Loucy (cell line): Measurements from ENCODE around the gene PDE6B.

Experiments
- H2AFZ ChIP-seq: fragments of 200-600 bp; sonication (generic); 2 replicates; pipeline ENCODE4 v1.6.0; 2016; ENCODE audit warnings: antibody characterized with exemption, mild to moderate bottlenecking, low read length, moderate library complexity
- H3F3A ChIP-seq: fragments of 200-600 bp; 2 replicates; pipeline ENCODE4 v1.6.0; 2016; ENCODE audit warnings: antibody characterized with exemption, low read depth, mild to moderate bottlenecking
- H3K27me3 ChIP-seq: fragments of 200-600 bp; sonication (generic); 2 replicates; pipeline ENCODE4 v1.6.1; 2014; ENCODE audit warnings: low read length, mild to moderate bottlenecking; ENCODE audit not compliant: insufficient read depth, poor library complexity, severe bottlenecking
- H3K36me3 ChIP-seq: fragments of 200-600 bp; sonication (generic); 2 replicates; pipeline ENCODE4 v1.6.1; 2016; ENCODE audit warnings: low read length; ENCODE audit not compliant: insufficient read depth
- H3K4me1 ChIP-seq: fragments of 200-600 bp; sonication (generic); 2 replicates; pipeline ENCODE4 v1.5.1; 2014; ENCODE audit warnings: low read length, mild to moderate bottlenecking; ENCODE audit not compliant: insufficient read depth, poor library complexity, severe bottlenecking
- H3K4me2 ChIP-seq: fragments of 200-600 bp; sonication (generic); 2 replicates; pipeline ENCODE4 v1.6.0; 2014; ENCODE audit warnings: antibody characterized with exemption, low read length, low read depth, mild to moderate bottlenecking; ENCODE audit not compliant: poor library complexity, severe bottlenecking
- H3K4me3 ChIP-seq: fragments of 200-600 bp; sonication (generic); 2 replicates; pipeline ENCODE4 v1.5.1; 2014; ENCODE audit warnings: low read length, mild to moderate bottlenecking, mixed read lengths; ENCODE audit not compliant: poor library complexity, severe bottlenecking
- H3K79me2 ChIP-seq: fragments of 200-600 bp; sonication (generic); 2 replicates; pipeline ENCODE4 v1.6.1; 2014; ENCODE audit warnings: low read length; ENCODE audit not compliant: insufficient read depth
- H3K9ac ChIP-seq: fragments of 200-600 bp; sonication (generic); 2 replicates; pipeline ENCODE4 v1.6.0; 2014; ENCODE audit warnings: mild to moderate bottlenecking, low read depth, low read length, moderate library complexity; ENCODE audit not compliant: poor library complexity, severe bottlenecking
- H3K9me2 ChIP-seq: fragments of 200-600 bp; sonication (generic); replicated peaks from 2 replicates; pipeline ENCODE4 v1.6.1; 2016; ENCODE audit warnings: low read depth, low read length, mixed read lengths
- H3K9me3 ChIP-seq: fragments of 200-600 bp; sonication (generic); 2 replicates; pipeline ENCODE4 v1.6.1; 2014; ENCODE audit warnings: mild to moderate bottlenecking, antibody characterized with exemption, low read length, low read depth; ENCODE audit not compliant: insufficient read depth
- H4K20me1 ChIP-seq: fragments of 200-600 bp; sonication (generic); 2 replicates; pipeline ENCODE4 v1.6.0; 2014; ENCODE audit warnings: antibody characterized with exemption, low read length, mild to moderate bottlenecking; ENCODE audit not compliant: insufficient read depth, poor library complexity, severe bottlenecking
- CTCF ChIP-seq: fragments of 200-600 bp; sonication (generic); conservative IDR thresholded peaks from 2 replicates; pipeline ENCODE4 v1.5.1; 2014; ENCODE audit warnings: mild to moderate bottlenecking, antibody characterized with exemption, low read length
- EZH2phosphoT487 ChIP-seq: fragments of 200-600 bp; IDR thresholded peaks from 2 replicates; pipeline ENCODE4 v1.6.1; 2018; ENCODE audit warnings: antibody characterized with exemption, mild to moderate bottlenecking, moderate library complexity, borderline replicate concordance

The PDE6B gene

GRCh38 chr4:632926-633325 is 7.6 kb downstream of the PDE6B start:
- Histone ChIP-seq H3K4me3 (no peak overlapping the region), H3K9me2 (no peaks in the 10 kb centered on the region), H2AFZ (no peak overlapping the region), H3K79me2 (no peaks in the 10 kb centered on the region), H3K27me3 (no peaks in the 10 kb centered on the region), H3K4me2 (no peak overlapping the region), H3K9ac (no peak overlapping the region), H4K20me1 (no peaks in the 10 kb centered on the region), H3F3A (no peaks in the 10 kb centered on the region), H3K36me3 (no peaks in the 10 kb centered on the region), H3K9me3 (peaks cover 46% of the 10 kb centered on the region; the same call in 1 of the 2 replicates), H3K4me1 (no peaks in the 10 kb centered on the region)
- TF ChIP-seq EZH2phosphoT487: no peak
- TF ChIP-seq CTCF: no peak

- Histone ChIP-seq H3F3A (no peaks in the 10 kb centered on the region), H4K20me1 (no peaks in the 10 kb centered on the region), H3K36me3 (no peaks in the 10 kb centered on the region), H3K9ac (no peak overlapping the region), H3K9me2 (no peaks in the 10 kb centered on the region), H3K4me2 (no peak overlapping the region), H3K79me2 (no peaks in the 10 kb centered on the region), H3K4me1 (no peaks in the 10 kb centered on the region), H2AFZ (no peak overlapping the region), H3K9me3 (peaks cover 41% of the 10 kb centered on the region; the same call in 1 of the 2 replicates), H3K27me3 (no peaks in the 10 kb centered on the region), H3K4me3 (no peak overlapping the region)
- no peak for TF ChIP-seq EZH2phosphoT487
- TF ChIP-seq CTCF: no peak
Observed at GRCh38 chr4:633406-633805, 8.0 kb downstream of the PDE6B start.

- no peaks in the 10 kb centered on the region for H4K20me1 ChIP-seq
- no peak overlapping the region for H3K9ac ChIP-seq
- no peak overlapping the region for H3K4me2 ChIP-seq
- no peaks in the 10 kb centered on the region for H3K9me2 ChIP-seq
- H3K4me3 ChIP-seq: no peak overlapping the region
- H3K27me3 ChIP-seq: no peaks in the 10 kb centered on the region
- H3K79me2 ChIP-seq: no peaks in the 10 kb centered on the region
- peaks cover 41% of the 10 kb centered on the region; the same call in 1 of the 2 replicates for H3K9me3 ChIP-seq
- no peak for TF ChIP-seq CTCF
- TF ChIP-seq EZH2phosphoT487: no peak
- no peaks in the 10 kb centered on the region for H3K4me1 ChIP-seq
- H2AFZ ChIP-seq: no peak overlapping the region
- no peaks in the 10 kb centered on the region for H3F3A ChIP-seq
- no peaks in the 10 kb centered on the region for H3K36me3 ChIP-seq
Observed at GRCh38 chr4:633976-634598, 8.7 kb downstream of the PDE6B start.
